ENCODE data around the gene BTBD9.

BTBD9 gene

DNA sequence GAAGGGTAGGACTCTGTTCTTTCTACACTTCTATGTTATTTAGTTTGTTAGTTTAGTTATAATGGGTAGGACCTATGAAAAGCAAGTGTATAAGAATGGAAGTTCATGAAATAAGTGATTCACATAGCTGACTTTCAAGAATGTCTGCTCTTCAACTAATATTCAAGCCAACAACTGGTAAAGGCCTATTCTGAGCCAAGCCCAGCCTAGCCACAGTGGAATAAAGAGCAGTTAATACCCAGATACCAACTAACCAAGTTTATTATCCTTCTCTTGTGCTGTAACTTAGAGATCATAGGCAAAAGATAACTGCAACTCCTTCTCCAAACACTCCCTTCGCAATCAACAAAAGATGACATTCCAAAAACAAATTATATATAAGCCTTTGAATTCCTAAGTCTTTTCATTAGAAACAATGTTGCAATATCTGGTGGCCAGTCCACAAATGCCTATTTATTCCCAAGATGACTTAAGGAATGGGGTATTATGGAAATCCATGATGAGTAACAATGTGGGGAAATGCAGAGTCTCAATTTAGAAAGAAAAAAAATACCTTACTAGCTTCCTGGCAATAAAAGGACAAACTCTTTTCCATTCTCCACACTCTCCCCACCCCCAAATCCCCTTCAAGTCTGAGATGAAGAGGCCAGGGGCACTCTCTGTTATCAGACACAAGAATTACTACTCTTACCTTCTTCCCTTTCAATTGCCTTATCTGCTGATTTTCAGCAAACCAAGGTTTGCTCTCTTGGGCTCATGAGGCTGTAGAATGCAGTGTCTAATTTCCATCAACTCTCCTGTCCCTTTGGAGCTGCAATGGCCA lies 27.4 kb downstream of the BTBD9 start:
- Histone ChIP-seq H3K9ac (ENCODE audit: insufficient read length, low read depth) (no peak overlapping the region), H3K27me3 (ENCODE audit: insufficient read depth, insufficient read length) (no peaks in the 10 kb centered on the region), H3K9me3 (ENCODE audit: insufficient read depth, low read length) (no peaks in the 10 kb centered on the region; the same call in 1 of the 2 replicates), H3K4me1 (ENCODE audit: insufficient read depth, insufficient read length) (no peaks in the 10 kb centered on the region), H3K4me3 (ENCODE audit: insufficient read length, low read depth) (no peak overlapping the region), H3K36me3 (ENCODE audit: insufficient read depth, insufficient read length, low read length) (no peaks in the 10 kb centered on the region)
- TF ChIP-seq SUZ12 (IDR thresholded peaks at IDR 0.05; ENCODE audit: extremely low read depth, insufficient read depth, insufficient read length), result no peak
- DNase-seq (ENCODE audit: low read depth, low spot score), result no peak

GRCh38 chr6:38610050-38610625 lies 29.6 kb downstream of the BTBD9 start:
- DNase-seq (ENCODE audit: low read depth, low spot score), result no peak
- TF ChIP-seq SUZ12 (IDR thresholded peaks at IDR 0.05; ENCODE audit: extremely low read depth, insufficient read depth, insufficient read length) (no peak), ZNF274 (IDR thresholded peaks at IDR 0.05; ENCODE audit: low read depth, low read length) (no peak), YY1 (IDR thresholded peaks at IDR 0.05; ENCODE audit: insufficient read depth, insufficient read length) (no peak)
- Histone ChIP-seq H3K27me3 (ENCODE audit: insufficient read depth, insufficient read length) (no peaks in the 10 kb centered on the region), H3K9ac (ENCODE audit: insufficient read length, low read depth) (no peak overlapping the region), H3K36me3 (ENCODE audit: insufficient read depth, insufficient read length, low read length) (no peaks in the 10 kb centered on the region), H3K9me3 (ENCODE audit: insufficient read depth, low read length) (no peaks in the 10 kb centered on the region), H3K4me3 (ENCODE audit: insufficient read length, low read depth) (no peak overlapping the region), H3K4me1 (ENCODE audit: insufficient read depth, insufficient read length) (no peaks in the 10 kb centered on the region)

- no peak for DNase-seq (ENCODE audit: low read depth, low spot score)
- H3K36me3 ChIP-seq (ENCODE audit: insufficient read depth, insufficient read length, low read length), result no peaks in the 10 kb centered on the region
- H3K9me3 ChIP-seq (ENCODE audit: insufficient read depth, low read length), result no peaks in the 10 kb centered on the region
- no peaks in the 10 kb centered on the region for H3K27me3 ChIP-seq (ENCODE audit: insufficient read depth, insufficient read length)
- no peak overlapping the region for H3K4me3 ChIP-seq (ENCODE audit: insufficient read length, low read depth)
- no peaks in the 10 kb centered on the region for H3K4me1 ChIP-seq (ENCODE audit: insufficient read depth, insufficient read length)
- no peak for TF ChIP-seq SUZ12 (IDR thresholded peaks at IDR 0.05; ENCODE audit: extremely low read depth, insufficient read depth, insufficient read length)
- no peak for TF ChIP-seq YY1 (IDR thresholded peaks at IDR 0.05; ENCODE audit: insufficient read depth, insufficient read length)
- TF ChIP-seq ZNF274 (IDR thresholded peaks at IDR 0.05; ENCODE audit: low read depth, low read length), result no peak
- H3K9ac ChIP-seq (ENCODE audit: insufficient read length, low read depth), result no peak overlapping the region
These were observed 35.0 kb downstream of the BTBD9 start for GRCh38 chr6:38604700-38605099.

- Histone ChIP-seq H3K9me3 (ENCODE audit: insufficient read depth, low read length) (no peaks in the 10 kb centered on the region), H3K36me3 (ENCODE audit: insufficient read depth, insufficient read length, low read length) (no peaks in the 10 kb centered on the region), H3K4me1 (ENCODE audit: insufficient read depth, insufficient read length) (no peaks in the 10 kb centered on the region), H3K9ac (ENCODE audit: insufficient read length, low read depth) (no peak overlapping the region), H3K27me3 (ENCODE audit: insufficient read depth, insufficient read length) (no peaks in the 10 kb centered on the region), H3K4me3 (ENCODE audit: insufficient read length, low read depth) (no peak overlapping the region)
- TF ChIP-seq YY1 (IDR thresholded peaks at IDR 0.05; ENCODE audit: insufficient read depth, insufficient read length), result no peak
- no peak for DNase-seq (ENCODE audit: low read depth, low spot score)
These were observed 35.8 kb downstream of the BTBD9 start for GRCh38 chr6:38603966-38604365.

DNA sequence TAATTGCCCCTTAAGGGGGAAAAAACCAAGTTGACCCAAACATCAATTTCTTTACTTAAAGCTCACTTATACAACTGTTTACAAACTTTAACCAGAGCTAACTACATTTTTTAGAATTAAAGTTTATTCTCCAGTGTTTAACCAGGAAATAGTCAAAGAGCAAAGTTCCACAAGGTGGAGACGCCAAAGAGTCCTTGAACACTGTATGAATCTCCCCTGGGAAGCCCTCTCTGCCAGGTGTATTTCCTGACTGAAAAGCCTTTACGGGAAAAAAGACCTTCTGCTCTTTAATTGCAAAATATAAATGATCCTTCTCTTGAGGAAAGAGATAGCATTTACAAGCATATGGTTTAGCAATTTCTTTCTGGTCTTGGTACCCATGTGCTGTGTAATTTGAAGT lies 36.2 kb downstream of the BTBD9 start:
- Histone ChIP-seq H3K4me1 (ENCODE audit: insufficient read depth, insufficient read length) (no peaks in the 10 kb centered on the region), H3K9me3 (ENCODE audit: insufficient read depth, low read length) (no peaks in the 10 kb centered on the region), H3K27me3 (ENCODE audit: insufficient read depth, insufficient read length) (no peaks in the 10 kb centered on the region), H3K36me3 (ENCODE audit: insufficient read depth, insufficient read length, low read length) (no peaks in the 10 kb centered on the region), H3K9ac (ENCODE audit: insufficient read length, low read depth) (no peak overlapping the region), H3K4me3 (ENCODE audit: insufficient read length, low read depth) (no peak overlapping the region)
- DNase-seq (ENCODE audit: low read depth, low spot score), result no peak
- TF ChIP-seq SUZ12 (IDR thresholded peaks at IDR 0.05; ENCODE audit: extremely low read depth, insufficient read depth, insufficient read length) (no peak), ZNF274 (IDR thresholded peaks at IDR 0.05; ENCODE audit: low read depth, low read length) (no peak), YY1 (IDR thresholded peaks at IDR 0.05; ENCODE audit: insufficient read depth, insufficient read length) (no peak)

DNA sequence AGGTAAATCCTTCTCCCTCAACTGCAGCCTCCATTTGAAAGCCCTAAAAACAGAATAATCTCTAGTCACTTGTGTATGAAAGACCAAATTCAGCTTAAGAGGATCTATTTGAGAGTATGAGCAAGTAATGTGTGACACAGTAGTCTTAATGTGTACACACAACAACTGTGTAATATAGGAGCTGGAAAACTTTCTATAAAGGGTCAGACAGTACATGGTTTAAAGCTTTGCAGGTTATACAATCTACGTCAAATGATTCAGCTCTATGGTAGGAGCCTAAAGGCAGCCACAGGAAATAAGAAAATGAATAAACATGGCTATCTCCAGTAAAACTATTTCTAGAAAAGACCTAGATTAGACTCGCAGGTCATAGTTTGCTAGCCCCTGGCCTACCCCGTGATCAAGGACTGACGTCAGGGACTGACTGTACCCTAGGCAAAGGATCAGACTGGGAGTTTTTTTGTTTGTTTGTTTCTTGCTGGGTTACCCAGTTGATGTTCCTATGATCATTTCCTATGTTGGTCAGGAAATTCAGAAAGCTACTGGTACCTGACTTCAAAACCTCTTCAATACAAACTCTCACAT lies 39.7 kb downstream of the BTBD9 start:
- no peaks in the 10 kb centered on the region for H3K9me3 ChIP-seq (ENCODE audit: insufficient read depth, low read length)
- H3K36me3 ChIP-seq (ENCODE audit: insufficient read depth, insufficient read length, low read length), result no peaks in the 10 kb centered on the region

GRCh38 chr6:38599261-38599660 lies 40.5 kb downstream of the BTBD9 start:
- Histone ChIP-seq H3K36me3 (ENCODE audit: insufficient read depth, insufficient read length, low read length) (no peaks in the 10 kb centered on the region), H3K9me3 (ENCODE audit: insufficient read depth, low read length) (no peaks in the 10 kb centered on the region), H3K4me3 (ENCODE audit: insufficient read length, low read depth) (no peak overlapping the region), H3K27me3 (ENCODE audit: insufficient read depth, insufficient read length) (no peaks in the 10 kb centered on the region), H3K4me1 (ENCODE audit: insufficient read depth, insufficient read length) (no peaks in the 10 kb centered on the region), H3K9ac (ENCODE audit: insufficient read length, low read depth) (no peak overlapping the region)
- DNase-seq (ENCODE audit: low read depth, low spot score), result no peak
- TF ChIP-seq ZNF274 (IDR thresholded peaks at IDR 0.05; ENCODE audit: low read depth, low read length), result no peak
- no peak for TF ChIP-seq YY1 (IDR thresholded peaks at IDR 0.05; ENCODE audit: insufficient read depth, insufficient read length)
- no peak for TF ChIP-seq SUZ12 (IDR thresholded peaks at IDR 0.05; ENCODE audit: extremely low read depth, insufficient read depth, insufficient read length)

More for the DNA sequence above, 39.7 kb downstream of the BTBD9 start:
- Histone ChIP-seq H3K4me1 (ENCODE audit: insufficient read depth, insufficient read length) (no peaks in the 10 kb centered on the region), H3K27me3 (ENCODE audit: insufficient read depth, insufficient read length) (no peaks in the 10 kb centered on the region), H3K4me3 (ENCODE audit: insufficient read length, low read depth) (no peak overlapping the region), H3K9ac (ENCODE audit: insufficient read length, low read depth) (no peak overlapping the region)
- TF ChIP-seq SUZ12 (IDR thresholded peaks at IDR 0.05; ENCODE audit: extremely low read depth, insufficient read depth, insufficient read length) (no peak), ZNF274 (IDR thresholded peaks at IDR 0.05; ENCODE audit: low read depth, low read length) (no peak), YY1 (IDR thresholded peaks at IDR 0.05; ENCODE audit: insufficient read depth, insufficient read length) (no peak)
- no peak for DNase-seq (ENCODE audit: low read depth, low spot score)

Data from NT2/D1 (cell line).